ENCODE measurements around the gene TDRD6. TPM values are rescaled to one million over a fixed set of nuclear protein-coding genes. Genes with fewer than 3 reads are reported as not detected.

The TDRD6 gene
- polyA plus RNA-seq, 6 donors from 2014 or later: not detected

GRCh38 chr6:46690911-46691451, 3.3 kb downstream of the TDRD6 start:
- no peak overlapping the region for H3K27ac Mint-ChIP-seq
- no peak for ATAC-seq (ENCODE audit: low read depth in 2 of 2)
- H3K9me3 Mint-ChIP-seq: peaks cover 0 to 4% (median 0%) of the 10 kb centered on the region in 7 donors
- DNase-seq: no peak
- H3K27me3 Mint-ChIP-seq: peaks cover 0 to 10% (median 0%) of the 10 kb centered on the region in 3 donors
- H3K4me3 Mint-ChIP-seq: no peak overlapping the region
- H3K4me1 Mint-ChIP-seq: no peaks in the 10 kb centered on the region
- no peaks in the 10 kb centered on the region for H3K36me3 Mint-ChIP-seq

- no peak overlapping the region for H3K4me3 Mint-ChIP-seq
- no peaks in the 10 kb centered on the region for H3K36me3 Mint-ChIP-seq
- no peaks in the 10 kb centered on the region for H3K9me3 Mint-ChIP-seq
- H3K27ac Mint-ChIP-seq: no peak overlapping the region
- DNase-seq (no peak), ATAC-seq (ENCODE audit: low read depth in 2 of 2) (no peak)
- no peaks in the 10 kb centered on the region for H3K4me1 Mint-ChIP-seq
- H3K27me3 Mint-ChIP-seq: peaks cover 17 to 25% (median 19%) of the 10 kb centered on the region in 3 donors
Measured at GRCh38 chr6:46699970-46700369, 12.3 kb downstream of the TDRD6 start.

GRCh38 chr6:46704562-46704961, 16.9 kb downstream of the TDRD6 start:
- H3K27me3 Mint-ChIP-seq: peaks cover 10 to 22% (median 20%) of the 10 kb centered on the region in 3 donors
- no peak for ATAC-seq (ENCODE audit: low read depth in 2 of 2)
- no peaks in the 10 kb centered on the region for H3K4me1 Mint-ChIP-seq
- no peak overlapping the region for H3K4me3 Mint-ChIP-seq
- H3K27ac Mint-ChIP-seq: no peak overlapping the region
- no peaks in the 10 kb centered on the region for H3K36me3 Mint-ChIP-seq
- no peaks in the 10 kb centered on the region for H3K9me3 Mint-ChIP-seq
- DNase-seq: no peak

GRCh38 chr6:46706464-46706863, 18.8 kb downstream of the TDRD6 start:
- no peaks in the 10 kb centered on the region for H3K36me3 Mint-ChIP-seq
- no peaks in the 10 kb centered on the region for H3K4me1 Mint-ChIP-seq
- ATAC-seq (ENCODE audit: low read depth in 2 of 2): no peak
- H3K27me3 Mint-ChIP-seq: peaks cover 10 to 22% (median 20%) of the 10 kb centered on the region in 3 donors
- no peak overlapping the region for H3K4me3 Mint-ChIP-seq
- DNase-seq: no peak
- H3K9me3 Mint-ChIP-seq: no peaks in the 10 kb centered on the region
- H3K27ac Mint-ChIP-seq: no peak overlapping the region

- H3K4me3 Mint-ChIP-seq: no peak overlapping the region
- no peaks in the 10 kb centered on the region for H3K36me3 Mint-ChIP-seq
- peaks cover 0 to 5% (median 1%) of the 10 kb centered on the region in 3 donors for H3K27me3 Mint-ChIP-seq
- no peaks in the 10 kb centered on the region for H3K4me1 Mint-ChIP-seq
- DNase-seq (no peak), ATAC-seq (ENCODE audit: low read depth in 2 of 2) (no peak)
- peak overlapping the region in 1 of 6 donors; percentile 27 for H3K27ac Mint-ChIP-seq
- peaks cover 0 to 5% (median 0%) of the 10 kb centered on the region in 7 donors for H3K9me3 Mint-ChIP-seq
Measured at GRCh38 chr6:46711491-46711890, 23.8 kb downstream of the TDRD6 start.

- DNase-seq (no peak), ATAC-seq (ENCODE audit: low read depth in 2 of 2) (no peak)
- Mint-ChIP-seq H3K27ac (no peak overlapping the region), H3K4me1 (no peaks in the 10 kb centered on the region), H3K9me3 (peaks cover 0 to 5% (median 0%) of the 10 kb centered on the region in 7 donors), H3K27me3 (peaks cover 0 to 17% (median 14%) of the 10 kb centered on the region in 3 donors), H3K4me3 (no peak overlapping the region), H3K36me3 (no peaks in the 10 kb centered on the region)
Measured at GRCh38 chr6:46715141-46715540, 27.5 kb downstream of the TDRD6 start.

- ATAC-seq (ENCODE audit: low read depth in 2 of 2): no peak
- H3K9me3 Mint-ChIP-seq: peaks cover 0 to 5% (median 0%) of the 10 kb centered on the region in 7 donors
- DNase-seq: no peak
- H3K4me3 Mint-ChIP-seq: no peak overlapping the region
- no peak overlapping the region for H3K27ac Mint-ChIP-seq
- H3K4me1 Mint-ChIP-seq: no peaks in the 10 kb centered on the region
- H3K27me3 Mint-ChIP-seq: peaks cover 15 to 27% (median 27%) of the 10 kb centered on the region in 3 donors
- H3K36me3 Mint-ChIP-seq: no peaks in the 10 kb centered on the region
Measured at GRCh38 chr6:46719099-46719498, 31.4 kb downstream of the TDRD6 start.

GRCh38 chr6:46720401-46720800, 32.7 kb downstream of the TDRD6 start:
- Mint-ChIP-seq H3K27ac (no peak overlapping the region), H3K9me3 (peaks cover 0 to 4% (median 0%) of the 10 kb centered on the region in 7 donors), H3K4me3 (no peak overlapping the region), H3K36me3 (no peaks in the 10 kb centered on the region), H3K27me3 (peaks cover 23 to 36% (median 30%) of the 10 kb centered on the region in 3 donors), H3K4me1 (no peaks in the 10 kb centered on the region)
- DNase-seq (no peak), ATAC-seq (ENCODE audit: low read depth in 2 of 2) (no peak)

- no peak for DNase-seq
- Mint-ChIP-seq H3K36me3 (no peaks in the 10 kb centered on the region), H3K27me3 (peaks cover 42 to 51% (median 46%) of the 10 kb centered on the region in 3 donors), H3K9me3 (no peaks in the 10 kb centered on the region), H3K4me3 (no peak overlapping the region), H3K4me1 (peaks cover 8 to 13% (median 9%) of the 10 kb centered on the region in 3 donors), H3K27ac (no peak overlapping the region)
- ATAC-seq (ENCODE audit: low read depth in 2 of 2): no peak
Measured at GRCh38 chr6:46729787-46730326, 42.2 kb downstream of the TDRD6 start.

- ATAC-seq (ENCODE audit: low read depth in 2 of 2) (no peak), DNase-seq (no peak)
- Mint-ChIP-seq H3K27ac (no peak overlapping the region), H3K27me3 (peaks cover 48 to 52% (median 48%) of the 10 kb centered on the region in 3 donors), H3K9me3 (no peaks in the 10 kb centered on the region), H3K4me1 (peaks cover 9 to 13% (median 13%) of the 10 kb centered on the region in 3 donors), H3K36me3 (no peaks in the 10 kb centered on the region), H3K4me3 (no peak overlapping the region)
Measured at GRCh38 chr6:46730921-46731461, 43.3 kb downstream of the TDRD6 start.

GRCh38 chr6:46733341-46733801, 45.7 kb downstream of the TDRD6 start:
- H3K4me3 Mint-ChIP-seq: peak overlapping the region in 1 of 8 donors; percentile 44
- peaks cover 57 to 67% (median 64%) of the 10 kb centered on the region in 3 donors for H3K27me3 Mint-ChIP-seq
- H3K27ac Mint-ChIP-seq: no peak overlapping the region
- DNase-seq: no peak
- no peaks in the 10 kb centered on the region for H3K36me3 Mint-ChIP-seq
- H3K9me3 Mint-ChIP-seq: no peaks in the 10 kb centered on the region
- peaks cover 9 to 13% (median 13%) of the 10 kb centered on the region in 3 donors for H3K4me1 Mint-ChIP-seq
- no peak for ATAC-seq (ENCODE audit: low read depth in 2 of 2)

GRCh38 chr6:46734867-46735719, 47.4 kb downstream of the TDRD6 start, which contains the start of gene PLA2G7:
PLA2G7 (minus strand) TSS chr6:46735375; CDS start chr6:46722891, 12,484 bp downstream.
- DNase-seq: no peak
- Mint-ChIP-seq H3K27me3 (peaks cover 53 to 70% (median 59%) of the 10 kb centered on the region in 3 donors), H3K9me3 (no peaks in the 10 kb centered on the region), H3K36me3 (no peaks in the 10 kb centered on the region), H3K27ac (no peak within 1 kb of the TSS), H3K4me3 (peak within 1 kb of the TSS in 6 of 8 donors; percentile 39 to 75 (median 50)), H3K4me1 (peaks cover 9 to 13% (median 13%) of the 10 kb centered on the region in 3 donors)
- ATAC-seq (ENCODE audit: low read depth in 2 of 2): no peak

GRCh38 chr6:46735720-46736031, 48.0 kb downstream of the TDRD6 start:
- ATAC-seq (ENCODE audit: low read depth in 2 of 2) (no peak), DNase-seq (no peak)
- Mint-ChIP-seq H3K4me1 (peaks cover 9 to 13% (median 13%) of the 10 kb centered on the region in 3 donors), H3K27me3 (peaks cover 50 to 73% (median 59%) of the 10 kb centered on the region in 3 donors), H3K9me3 (no peaks in the 10 kb centered on the region), H3K36me3 (no peaks in the 10 kb centered on the region), H3K4me3 (peak overlapping the region in 3 of 8 donors; percentile 20 to 30 (median 29)), H3K27ac (no peak overlapping the region)
